Uterus (tissue), 2 donors: Measurements from ENCODE around the gene TERT.
"Not testable (repeated sequence)": the region's sequence is repeated elsewhere in the genome, so short reads cannot be mapped to it uniquely, and the experiment has no call there.

ENCODE experiments used
- POLR2A ChIP-seq, 2 donors: fragments of 450-650 bp; IDR thresholded peaks; one replicate each; pipeline ENCODE4 v1.6.1; 2016; ENCODE audit warnings: antibody characterized with exemption in 2 of 2, mild to moderate bottlenecking in 1 of 2, moderate library complexity in 1 of 2
- TF ChIP-seq, protein P1 (sequence below), 4 experiments: fragments of 200-600 bp in 2 of 4; fragments of 450-650 bp in 2 of 4; sonication (generic) in 2 of 4; IDR thresholded peaks; one replicate each; pipeline ENCODE4 v1.5.1; 2016 to 2019; ENCODE audit warnings: antibody characterized with exemption in 4 of 4, mild to moderate bottlenecking in 2 of 4, moderate library complexity in 1 of 4

DNA sequence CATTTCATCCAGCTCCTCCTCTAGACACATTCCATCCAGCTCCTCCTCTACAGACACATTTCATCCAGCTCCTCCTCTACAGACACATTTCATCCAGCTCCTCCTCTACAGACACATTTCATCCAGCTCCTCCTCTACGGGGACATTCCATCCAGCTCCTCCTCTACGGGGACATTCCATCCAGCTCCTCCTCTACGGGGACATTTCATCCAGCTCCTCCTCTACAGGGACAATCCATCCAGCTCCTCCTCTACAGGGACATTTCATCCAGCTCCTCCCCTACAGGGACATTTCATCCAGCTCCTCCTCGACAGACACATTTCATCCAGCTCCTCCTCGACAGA lies 31.6 kb upstream of the TERT start:
- TF ChIP-seq, protein P1, sequence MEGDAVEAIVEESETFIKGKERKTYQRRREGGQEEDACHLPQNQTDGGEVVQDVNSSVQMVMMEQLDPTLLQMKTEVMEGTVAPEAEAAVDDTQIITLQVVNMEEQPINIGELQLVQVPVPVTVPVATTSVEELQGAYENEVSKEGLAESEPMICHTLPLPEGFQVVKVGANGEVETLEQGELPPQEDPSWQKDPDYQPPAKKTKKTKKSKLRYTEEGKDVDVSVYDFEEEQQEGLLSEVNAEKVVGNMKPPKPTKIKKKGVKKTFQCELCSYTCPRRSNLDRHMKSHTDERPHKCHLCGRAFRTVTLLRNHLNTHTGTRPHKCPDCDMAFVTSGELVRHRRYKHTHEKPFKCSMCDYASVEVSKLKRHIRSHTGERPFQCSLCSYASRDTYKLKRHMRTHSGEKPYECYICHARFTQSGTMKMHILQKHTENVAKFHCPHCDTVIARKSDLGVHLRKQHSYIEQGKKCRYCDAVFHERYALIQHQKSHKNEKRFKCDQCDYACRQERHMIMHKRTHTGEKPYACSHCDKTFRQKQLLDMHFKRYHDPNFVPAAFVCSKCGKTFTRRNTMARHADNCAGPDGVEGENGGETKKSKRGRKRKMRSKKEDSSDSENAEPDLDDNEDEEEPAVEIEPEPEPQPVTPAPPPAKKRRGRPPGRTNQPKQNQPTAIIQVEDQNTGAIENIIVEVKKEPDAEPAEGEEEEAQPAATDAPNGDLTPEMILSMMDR (IDR thresholded peaks at IDR 0.05) = not testable (repeated sequence)
- TF ChIP-seq POLR2A (IDR thresholded peaks at IDR 0.05) = not testable (repeated sequence)
